Body of pancreas (tissue), 4 donors: ENCODE data around the gene DUXB.

Source experiments
- CTCF ChIP-seq, 7 experiments: fragments of 450-650 bp in 4 of 7; fragments of 200-600 bp in 3 of 7; sonication (generic) in 3 of 7; IDR thresholded peaks; one replicate each; pipeline ENCODE4 v1.5.1; 2016 to 2019; ENCODE audit warnings: antibody characterized with exemption in 7 of 7
- POLR2A ChIP-seq, 3 donors: fragments of 450-650 bp; IDR thresholded peaks; one replicate each; pipeline ENCODE4 v1.6.1; 2016; ENCODE audit warnings: antibody characterized with exemption in 3 of 3, mild to moderate bottlenecking in 2 of 3

- TF ChIP-seq CTCF (IDR thresholded peaks at IDR 0.05) (no peak), POLR2A (IDR thresholded peaks at IDR 0.05) (no peak)
Observed at GRCh38 chr16:75660726-75661302, 40.4 kb downstream of the DUXB start.
